SKM-1 treated with dmso at 0.1 percent for 144 hours (cell line): Measurements from ENCODE around the gene CAVIN3.

Experiments used
- DNase-seq: peaks from one replicate; lab custom pipeline; 2025; ENCODE audit not compliant: unreplicated experiment; lab: John Stamatoyannopoulos, UW

Gene CAVIN3

GRCh38 chr11:6320411-6321155 lies at the start of gene CAVIN3:
Gene CAVIN3, minus strand, starts transcription at chr11:6320501. Its CDS starts 25 bp downstream, at chr11:6320476.
- no peak for DNase-seq

GRCh38 chr11:6365659-6366058 lies 45.4 kb upstream of the CAVIN3 start:
- DNase-seq: no peak

GRCh38 chr11:6362873-6363678 lies 42.8 kb upstream of the CAVIN3 start:
- peak; percentile 75 for DNase-seq

GRCh38 chr11:6362185-6362872 lies 42.0 kb upstream of the CAVIN3 start:
- no peak for DNase-seq

- DNase-seq: no peak
Observed at GRCh38 chr11:6360183-6360582, 39.9 kb upstream of the CAVIN3 start.

- DNase-seq: no peak
Observed at GRCh38 chr11:6357222-6357621, 36.9 kb upstream of the CAVIN3 start.

GRCh38 chr11:6356503-6357055 lies 36.3 kb upstream of the CAVIN3 start:
- no peak for DNase-seq

- no peak for DNase-seq
Observed at GRCh38 chr11:6354651-6355485, 34.6 kb upstream of the CAVIN3 start.

GRCh38 chr11:6353367-6353987 lies 33.2 kb upstream of the CAVIN3 start:
- DNase-seq: peak; percentile 56

- no peak for DNase-seq
Observed at GRCh38 chr11:6351782-6352382, 31.6 kb upstream of the CAVIN3 start.

- no peak for DNase-seq
Observed at GRCh38 chr11:6350486-6350885, 30.2 kb upstream of the CAVIN3 start.

GRCh38 chr11:6350043-6350442 lies 29.7 kb upstream of the CAVIN3 start:
- no peak for DNase-seq

GRCh38 chr11:6345366-6345765 lies 25.1 kb upstream of the CAVIN3 start:
- DNase-seq: no peak

GRCh38 chr11:6336293-6336692 lies 16.0 kb upstream of the CAVIN3 start:
- DNase-seq: no peak

- DNase-seq: no peak
Observed at GRCh38 chr11:6334806-6335205, 14.5 kb upstream of the CAVIN3 start.

GRCh38 chr11:6333095-6333494 lies 12.8 kb upstream of the CAVIN3 start:
- DNase-seq: no peak

GRCh38 chr11:6332066-6332465 lies 11.8 kb upstream of the CAVIN3 start:
- DNase-seq: no peak

- no peak for DNase-seq
Observed at GRCh38 chr11:6328321-6328720, 8.0 kb upstream of the CAVIN3 start.

GRCh38 chr11:6327806-6328205 lies 7.5 kb upstream of the CAVIN3 start:
- DNase-seq: no peak

GRCh38 chr11:6326985-6327384 lies 6.7 kb upstream of the CAVIN3 start:
- no peak for DNase-seq
